ENCODE data around the gene YEATS4. TPM values are rescaled to one million over a fixed set of nuclear protein-coding genes. Genes with fewer than 3 reads are reported as not detected.

YEATS4 gene
- total and polyA plus RNA-seq, 4 donors, result 12.0 to 15.0 (median 14.1) TPM

GRCh38 chr12:69438539-69438938 is 79.0 kb downstream of the YEATS4 start:
- Histone ChIP-seq H3K27me3 (ENCODE audit: control insufficient read depth in 3 of 3, insufficient read depth in 3 of 3, low read length in 2 of 3) (no peaks in the 10 kb centered on the region), H3K9ac (ENCODE audit: insufficient read depth in 1 of 2, low read length in 2 of 2) (no peak overlapping the region), H3K9me3 (ENCODE audit: control insufficient read depth in 4 of 4, insufficient read depth in 3 of 4, low read length in 3 of 4) (no peaks in the 10 kb centered on the region), H3K27ac (ENCODE audit: low read depth in 1 of 2, low read length in 1 of 2) (no peak overlapping the region), H3K36me3 (ENCODE audit: control insufficient read depth in 4 of 4, insufficient read depth in 4 of 4, low read length in 4 of 4) (no peaks in the 10 kb centered on the region), H3K4me3 (no peak overlapping the region), H3K4me1 (ENCODE audit: control insufficient read depth in 5 of 5, insufficient read depth in 5 of 5, low read length in 5 of 5) (peaks cover 0 to 11% (median 0%) of the 10 kb centered on the region in 5 donors)
- ATAC-seq (ENCODE audit: insufficient read depth, low FRiP score) (no peak), DNase-seq (no peak)
- WGBS, 2 donors, result 91 to 94% methylated on average over 3 of the region's 3 CpGs
- no peak for TF ChIP-seq CTCF (IDR thresholded peaks at IDR 0.05; ENCODE audit: control extremely low read depth, extremely low read depth)

- Histone ChIP-seq H3K36me3 (ENCODE audit: control insufficient read depth in 4 of 4, insufficient read depth in 4 of 4, low read length in 4 of 4) (no peaks in the 10 kb centered on the region), H3K27ac (ENCODE audit: low read depth in 1 of 2, low read length in 1 of 2) (no peak overlapping the region), H3K4me1 (ENCODE audit: control insufficient read depth in 5 of 5, insufficient read depth in 5 of 5, low read length in 5 of 5) (peaks cover 0 to 11% (median 0%) of the 10 kb centered on the region in 5 donors), H3K9ac (ENCODE audit: insufficient read depth in 1 of 2, low read length in 2 of 2) (no peak overlapping the region), H3K9me3 (ENCODE audit: control insufficient read depth in 4 of 4, insufficient read depth in 3 of 4, low read length in 3 of 4) (no peaks in the 10 kb centered on the region), H3K27me3 (ENCODE audit: control insufficient read depth in 3 of 3, insufficient read depth in 3 of 3, low read length in 2 of 3) (no peaks in the 10 kb centered on the region), H3K4me3 (no peak overlapping the region)
- DNase-seq, result peak; percentile 14 to 64 (median 28)
- no peak for ATAC-seq (ENCODE audit: insufficient read depth, low FRiP score)
- 82 to 93% methylated on average over 3 of the region's 3 CpGs for WGBS, 2 donors
- TF ChIP-seq CTCF (IDR thresholded peaks at IDR 0.05; ENCODE audit: control extremely low read depth, extremely low read depth), result no peak
These were observed 80.5 kb downstream of the YEATS4 start for GRCh38 chr12:69440016-69440415.

Small RNA genes within 50 kb of the gene (small RNA-seq; reads per million reads assigned to genes)
- gene RN7SL804P (ENCODE audit: low replicate concordance), result not detected

Other genes starting within 250 kb of the YEATS4 start
- gene CPSF6, start 120.2 kb upstream of the YEATS4 start, total RNA-seq, result 100 to 1,000 TPM in 1 of 2 donors, 10 to 100 TPM in 1; 43.6 to 147 TPM
- gene CPSF6, start 120.2 kb upstream of the YEATS4 start, polyA plus RNA-seq, result 10 to 100 TPM; 16.9 to 22.1 TPM
- 100 to 1,000 TPM; 171 to 186 TPM for gene LYZ, start 11.4 kb upstream of the YEATS4 start, total RNA-seq
- 100 to 1,000 TPM; 178 to 448 TPM for gene LYZ, start 11.4 kb upstream of the YEATS4 start, polyA plus RNA-seq
- 10 to 100 TPM; 31.5 to 66.7 TPM for gene FRS2, start 110.6 kb downstream of the YEATS4 start, total RNA-seq
- gene FRS2, start 110.6 kb downstream of the YEATS4 start, polyA plus RNA-seq, result 1 to 10 TPM; 4.7 to 8.6 TPM
- gene CCT2, start 225.7 kb downstream of the YEATS4 start, total RNA-seq, result 100 to 1,000 TPM; 115 to 122 TPM
- gene CCT2, start 225.7 kb downstream of the YEATS4 start, polyA plus RNA-seq, result 100 to 1,000 TPM in 1 of 2 donors, 10 to 100 TPM in 1; 80.3 to 113 TPM

All from lung (tissue), 13 donors.